22Rv1 (cell line): Measurements from ENCODE around the gene OPHN1.

Experiments used
- ZFX ChIP-seq: fragments of 450-650 bp; IDR thresholded peaks from 2 replicates; pipeline ENCODE4 v1.6.1; 2017; ENCODE audit warnings: antibody characterized with exemption, borderline replicate concordance
- TF ChIP-seq, protein P1 (sequence below): fragments of 450-650 bp; IDR thresholded peaks from 2 replicates; pipeline ENCODE4 v1.5.1; 2017; ENCODE audit warnings: mild to moderate bottlenecking

DNA sequence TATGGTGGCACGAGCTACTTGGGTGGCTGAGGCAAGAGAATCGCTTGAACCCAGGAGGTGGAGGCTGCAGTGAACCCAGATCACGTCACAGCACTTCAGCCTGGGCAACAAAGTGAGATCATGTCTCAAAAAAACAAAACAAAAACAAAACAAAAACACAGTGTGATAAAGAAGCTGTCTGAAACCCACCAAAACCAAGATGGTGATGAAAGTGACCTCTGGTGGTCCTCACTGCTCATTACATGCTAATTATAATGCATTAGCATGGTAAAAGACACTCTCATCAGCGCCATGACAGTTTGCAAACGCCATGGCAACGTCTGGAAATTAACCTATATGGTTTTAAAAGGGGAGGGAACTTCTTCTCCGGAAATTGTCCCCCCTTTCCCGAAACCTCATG is 29.4 kb upstream of the OPHN1 start:
- TF ChIP-seq, protein P1, sequence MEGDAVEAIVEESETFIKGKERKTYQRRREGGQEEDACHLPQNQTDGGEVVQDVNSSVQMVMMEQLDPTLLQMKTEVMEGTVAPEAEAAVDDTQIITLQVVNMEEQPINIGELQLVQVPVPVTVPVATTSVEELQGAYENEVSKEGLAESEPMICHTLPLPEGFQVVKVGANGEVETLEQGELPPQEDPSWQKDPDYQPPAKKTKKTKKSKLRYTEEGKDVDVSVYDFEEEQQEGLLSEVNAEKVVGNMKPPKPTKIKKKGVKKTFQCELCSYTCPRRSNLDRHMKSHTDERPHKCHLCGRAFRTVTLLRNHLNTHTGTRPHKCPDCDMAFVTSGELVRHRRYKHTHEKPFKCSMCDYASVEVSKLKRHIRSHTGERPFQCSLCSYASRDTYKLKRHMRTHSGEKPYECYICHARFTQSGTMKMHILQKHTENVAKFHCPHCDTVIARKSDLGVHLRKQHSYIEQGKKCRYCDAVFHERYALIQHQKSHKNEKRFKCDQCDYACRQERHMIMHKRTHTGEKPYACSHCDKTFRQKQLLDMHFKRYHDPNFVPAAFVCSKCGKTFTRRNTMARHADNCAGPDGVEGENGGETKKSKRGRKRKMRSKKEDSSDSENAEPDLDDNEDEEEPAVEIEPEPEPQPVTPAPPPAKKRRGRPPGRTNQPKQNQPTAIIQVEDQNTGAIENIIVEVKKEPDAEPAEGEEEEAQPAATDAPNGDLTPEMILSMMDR = peak; percentile 60
- TF ChIP-seq ZFX = no peak
